EH (cell line): Measurements from ENCODE around the gene ZNF419.

Experiments used
- DNase-seq: peaks from one replicate; pipeline ENCODE4 v3.0.0-alpha.2; 2015; ENCODE audit warnings: low read depth

Gene ZNF419

GRCh38 chr19:57537953-57538547 lies 50.5 kb downstream of the ZNF419 start:
- DNase-seq: no peak
